Activated T-cell treated with anti-CD3 and anti-CD28 coated beads, Interleukin-2, amount 50 U/mL, for 72 hours (primary cell): Measurements from ENCODE around the gene ST6GALNAC4. TPM values are rescaled to one million over a fixed set of nuclear protein-coding genes. Genes with fewer than 3 reads are reported as not detected.

ENCODE experiments used
- ATAC-seq, 2 donors: fragments of 150-1000 bp; cut with Tn5 transposase; replicated peaks in 1 of 2; 2 replicates each; pipeline ENCODE4 v1.10.0; 2021; ENCODE audit warnings: moderate library complexity in 2 of 2, mild to moderate bottlenecking in 1 of 2
- DNase-seq, 2 donors: peaks; one replicate each; pipeline ENCODE4 v3.0.0; 2021 to 2022; ENCODE audit warnings: mixed read lengths in 1 of 2
- H3K27ac Mint-ChIP-seq: one replicate; pipeline ENCODE4 v1.8.0; 2022; ENCODE audit warnings: mild to moderate bottlenecking, moderate library complexity, mixed read lengths
- H3K27me3 Mint-ChIP-seq: one replicate; pipeline ENCODE4 v1.8.0; 2022; ENCODE audit warnings: low read depth, mixed read lengths
- H3K36me3 Mint-ChIP-seq, 2 donors: one replicate each; pipeline ENCODE4 v1.8.0; 2022; ENCODE audit warnings: mixed read lengths in 2 of 2, mild to moderate bottlenecking in 1 of 2; ENCODE audit not compliant: insufficient read depth in 2 of 2
- H3K4me1 Mint-ChIP-seq: one replicate; pipeline ENCODE4 v1.8.0; 2022; ENCODE audit warnings: low read depth, mixed read lengths
- H3K4me3 Mint-ChIP-seq, 2 donors: one replicate each; pipeline ENCODE4 v1.8.0; 2022; ENCODE audit warnings: mild to moderate bottlenecking in 2 of 2, mixed read lengths in 2 of 2, moderate library complexity in 2 of 2
- H3K9me3 Mint-ChIP-seq, 2 donors: one replicate each; pipeline ENCODE4 v1.8.0; 2022; ENCODE audit warnings: mixed read lengths in 2 of 2
- total RNA-seq, 2 donors: library from RNA; stranded (reverse); gene quantifications; one replicate each; pipeline ENCODE4 v1.2.3, GENCODE V29; 2022

ST6GALNAC4 gene
- total RNA-seq, 2 donors from 2014 or later: 28.1 to 30.5 TPM

DNA sequence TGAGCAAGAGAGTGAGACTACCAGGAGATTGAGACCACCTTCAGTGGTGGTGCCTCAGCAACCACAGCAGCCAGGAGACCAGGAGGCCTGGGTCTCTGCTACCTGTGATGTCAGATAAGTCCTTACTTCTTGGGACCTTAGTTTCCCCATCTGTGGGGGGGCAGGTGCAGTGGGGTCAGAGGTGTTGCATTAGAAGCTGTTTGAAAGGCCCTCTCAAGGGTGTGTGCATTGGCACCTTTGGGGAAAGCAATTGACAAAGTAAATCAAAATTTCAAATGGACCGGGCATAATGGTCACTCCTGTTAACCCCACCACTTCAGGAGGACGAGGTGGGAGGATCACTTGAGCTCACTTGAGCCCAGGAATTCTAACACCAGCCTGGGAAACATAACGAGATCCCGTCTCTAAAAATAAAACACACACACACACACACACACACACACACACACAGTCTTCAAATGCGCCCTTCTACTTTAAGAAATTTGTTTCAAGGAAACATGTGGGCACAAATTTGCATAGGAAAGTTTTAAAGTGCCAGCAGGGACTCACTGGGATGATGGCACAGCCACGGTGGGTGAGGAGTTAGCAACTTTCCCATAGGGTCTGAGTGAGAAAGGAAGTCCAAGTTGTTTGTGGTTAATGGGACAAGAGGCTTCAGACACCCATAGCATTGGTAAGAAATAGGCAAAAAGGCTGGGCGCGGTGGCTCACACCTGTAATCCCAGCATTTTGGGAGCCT lies 38.0 kb downstream of the ST6GALNAC4 start:
- Mint-ChIP-seq H3K9me3 (no peaks in the 10 kb centered on the region), H3K4me3 (no peak overlapping the region), H3K27me3 (peaks cover 8% of the 10 kb centered on the region), H3K27ac (no peak overlapping the region), H3K36me3 (peaks cover 1 to 5% of the 10 kb centered on the region in 2 donors), H3K4me1 (no peaks in the 10 kb centered on the region)
- ATAC-seq (no peak), DNase-seq (no peak)

DNA sequence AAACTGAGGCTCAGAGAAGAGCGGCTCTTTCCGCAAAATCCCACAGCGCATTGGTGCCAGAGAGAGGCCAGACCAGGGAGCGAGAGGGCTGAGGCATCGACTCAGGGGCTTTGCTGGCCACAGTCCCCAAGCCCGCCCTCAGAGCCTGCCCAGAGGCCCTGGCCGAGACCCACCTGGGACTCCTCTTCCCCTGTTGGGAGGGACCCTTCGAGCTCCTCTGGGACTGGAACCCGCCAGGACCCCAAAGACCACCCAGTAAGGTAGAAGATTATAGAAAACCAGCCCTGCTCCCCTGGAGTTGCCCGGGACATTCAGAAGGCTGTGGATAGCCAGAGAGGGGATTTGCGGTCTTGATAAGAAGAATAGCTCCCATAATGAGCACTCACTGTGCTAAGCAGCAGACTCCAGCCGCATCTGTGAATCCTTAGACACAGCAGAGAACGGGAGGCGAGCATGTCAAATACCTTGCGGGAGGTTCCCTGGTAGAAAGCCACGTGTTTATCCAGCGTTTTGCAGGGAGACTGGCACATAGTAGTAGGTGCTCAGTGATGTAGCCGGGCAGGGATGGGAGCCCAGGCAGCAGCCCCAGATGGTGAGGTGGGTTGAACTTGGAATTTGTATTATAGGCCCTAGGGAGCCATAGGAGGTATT lies 38.7 kb downstream of the ST6GALNAC4 start:
- Mint-ChIP-seq H3K36me3 (peaks cover 1 to 5% of the 10 kb centered on the region in 2 donors), H3K27me3 (peaks cover 8% of the 10 kb centered on the region)

DNA sequence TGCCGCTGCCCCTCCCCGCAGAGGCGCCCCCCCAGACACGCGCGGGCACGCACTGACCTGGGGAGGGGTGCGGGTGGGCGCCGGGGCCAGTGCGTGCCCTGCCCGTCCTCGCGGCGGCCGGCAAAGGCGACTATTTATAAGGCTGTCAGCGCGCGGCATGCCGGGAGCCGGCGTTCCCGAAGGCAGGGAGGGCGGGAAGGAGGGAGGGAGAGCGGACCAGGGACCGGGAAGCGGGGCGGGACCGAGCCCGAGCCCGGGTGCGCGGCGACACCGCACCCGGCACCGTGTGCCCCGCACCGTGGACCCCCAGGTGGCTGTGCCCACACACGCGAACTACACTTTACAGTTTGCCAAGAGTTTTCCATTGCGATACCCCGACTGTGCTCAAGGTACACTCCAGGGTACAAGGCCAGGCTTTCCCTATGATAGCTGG lies 39.3 kb downstream of the ST6GALNAC4 start, which contains the start of gene AK1:
AK1 (minus strand) TSS at position 110 of the 433 bp plus-strand sequence. CDS start 3,058 bp downstream, outside the sequence.
- Mint-ChIP-seq H3K36me3 (peaks cover 1 to 2% of the 10 kb centered on the region in 2 donors), H3K4me3 (peak within 1 kb of the TSS; percentile 54 to 61), H3K27me3 (peaks cover 8% of the 10 kb centered on the region), H3K27ac (no peak within 1 kb of the TSS), H3K9me3 (no peaks in the 10 kb centered on the region), H3K4me1 (no peaks in the 10 kb centered on the region)
- ATAC-seq (no peak), DNase-seq (no peak)

More for the DNA sequence above, 38.7 kb downstream of the ST6GALNAC4 start:
- Mint-ChIP-seq H3K27ac (no peak overlapping the region), H3K4me3 (peak overlapping the region; percentile 54 to 61), H3K4me1 (no peaks in the 10 kb centered on the region), H3K9me3 (no peaks in the 10 kb centered on the region)
- no peak for ATAC-seq
- no peak for DNase-seq

DNA sequence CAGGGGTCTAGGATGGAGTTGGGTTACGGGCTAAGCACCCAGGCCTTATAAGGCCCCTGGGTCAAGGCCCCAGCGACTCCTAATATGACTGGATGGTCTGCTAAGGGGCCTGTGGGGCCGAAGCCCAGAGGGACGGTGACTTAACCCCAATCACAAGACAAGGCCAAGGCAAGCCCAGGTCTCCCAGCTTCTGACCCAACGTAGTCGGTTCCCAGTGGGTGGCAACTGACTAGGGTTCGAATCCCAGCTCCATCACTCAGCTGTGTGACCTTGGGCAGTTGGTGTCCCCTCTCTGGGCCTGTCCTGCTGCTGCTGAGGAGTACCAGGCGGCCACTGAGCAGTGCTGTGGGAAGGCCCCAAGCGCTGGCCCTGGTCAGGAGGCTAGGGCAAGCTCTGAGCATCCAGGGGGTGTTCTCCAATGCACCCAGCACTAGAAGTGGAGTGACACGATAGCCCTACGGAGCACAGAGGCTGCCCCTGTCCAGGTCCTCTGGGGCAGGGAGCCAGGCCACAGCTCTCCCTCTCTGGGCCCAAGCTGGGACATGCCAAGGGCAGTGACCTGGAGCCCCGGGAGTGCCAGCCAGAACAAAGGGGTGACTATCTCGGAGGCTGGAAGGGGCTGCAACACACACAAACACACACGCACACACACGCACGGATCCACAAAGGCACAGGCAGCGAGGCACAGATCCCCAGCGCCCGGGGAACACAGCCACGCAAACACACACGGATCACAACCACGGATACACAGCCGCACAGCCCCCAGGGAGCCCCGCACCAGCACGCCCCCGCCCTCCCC lies 39.9 kb downstream of the ST6GALNAC4 start:
- Mint-ChIP-seq H3K4me1 (no peaks in the 10 kb centered on the region), H3K27me3 (peaks cover 8% of the 10 kb centered on the region), H3K36me3 (peaks cover 0 to 1% of the 10 kb centered on the region in 2 donors), H3K27ac (no peak overlapping the region), H3K4me3 (peak overlapping the region; percentile 36 to 42), H3K9me3 (no peaks in the 10 kb centered on the region)
- no peak for DNase-seq
- ATAC-seq: peak in 1 of 2 donors; percentile 17

DNA sequence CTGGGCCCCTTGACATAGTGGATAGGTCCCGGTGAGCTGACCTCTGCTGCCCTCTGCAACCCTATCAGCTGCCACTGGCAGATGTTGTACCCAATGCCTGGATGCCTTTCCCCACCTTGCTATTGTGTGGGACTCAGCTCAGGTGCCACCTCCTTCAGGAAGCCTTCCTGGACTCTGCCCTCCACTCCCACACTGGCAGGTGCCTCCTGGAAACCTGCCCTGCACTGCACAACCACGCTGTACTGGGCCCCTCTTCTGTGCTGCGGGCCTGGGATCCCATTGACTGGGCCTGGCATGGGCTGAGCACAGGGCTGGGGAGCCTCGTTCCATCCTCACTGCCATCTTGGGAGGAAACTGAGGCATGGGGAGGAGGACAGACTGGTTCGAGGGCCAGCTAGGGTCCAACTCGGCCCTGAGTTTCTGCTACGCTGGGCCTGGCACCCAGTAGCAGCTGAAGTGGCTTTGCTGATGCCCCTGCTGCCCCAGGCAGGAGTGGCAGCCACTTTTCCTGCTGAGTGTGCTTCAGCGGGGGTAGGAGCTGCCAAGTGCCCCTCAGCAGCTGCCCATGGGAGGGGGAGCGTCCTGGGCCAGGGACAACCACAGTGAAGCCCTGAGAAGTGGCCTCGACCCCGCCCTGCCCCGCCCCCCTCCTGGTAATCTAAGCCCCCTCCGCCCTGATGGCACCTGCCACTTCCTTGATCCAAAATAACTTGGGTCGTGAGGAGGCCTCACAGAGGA lies 40.6 kb downstream of the ST6GALNAC4 start:
- peaks cover 0 to under 1% of the 10 kb centered on the region in 2 donors for H3K36me3 Mint-ChIP-seq
- H3K27me3 Mint-ChIP-seq: peaks cover 8% of the 10 kb centered on the region
- DNase-seq: no peak
- no peaks in the 10 kb centered on the region for H3K9me3 Mint-ChIP-seq
- no peak overlapping the region for H3K27ac Mint-ChIP-seq
- no peaks in the 10 kb centered on the region for H3K4me1 Mint-ChIP-seq
- no peak overlapping the region for H3K4me3 Mint-ChIP-seq
- ATAC-seq: no peak

DNA sequence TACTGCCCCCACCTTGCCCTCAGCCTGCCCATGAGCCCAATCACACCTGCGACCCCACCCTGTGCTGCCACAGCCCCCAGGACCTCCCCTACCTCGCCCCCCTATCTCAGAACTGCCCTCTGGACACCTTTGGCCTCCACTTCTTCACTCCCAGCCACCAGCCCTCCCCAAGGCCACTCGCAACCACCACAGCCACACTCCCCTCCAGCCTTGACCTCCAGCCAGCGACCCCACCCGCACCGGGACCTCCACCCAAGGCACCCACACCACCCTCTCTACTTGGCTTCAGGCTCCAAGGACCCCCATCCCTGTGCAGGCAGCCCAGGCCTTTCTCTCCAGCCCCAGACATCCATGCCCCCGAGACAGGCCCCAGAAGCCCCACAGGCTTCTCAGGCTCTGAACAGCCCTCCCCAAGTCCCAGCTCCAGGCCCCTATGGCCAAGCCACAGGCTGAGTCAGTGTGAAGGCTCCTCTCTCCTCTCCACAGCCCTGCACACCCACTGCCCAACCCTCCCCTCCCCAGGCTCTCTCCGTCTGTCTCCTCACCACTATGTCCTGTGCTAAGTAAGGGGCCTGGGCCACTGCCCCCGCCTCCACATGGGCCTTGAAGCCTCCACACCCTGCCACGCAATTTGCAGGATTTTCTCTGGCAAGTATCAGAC lies 41.4 kb downstream of the ST6GALNAC4 start:
- Mint-ChIP-seq H3K4me3 (no peak overlapping the region), H3K27ac (no peak overlapping the region), H3K9me3 (no peaks in the 10 kb centered on the region), H3K27me3 (peaks cover 8% of the 10 kb centered on the region), H3K4me1 (no peaks in the 10 kb centered on the region), H3K36me3 (no peaks in the 10 kb centered on the region)
- DNase-seq (no peak), ATAC-seq (no peak)

DNA sequence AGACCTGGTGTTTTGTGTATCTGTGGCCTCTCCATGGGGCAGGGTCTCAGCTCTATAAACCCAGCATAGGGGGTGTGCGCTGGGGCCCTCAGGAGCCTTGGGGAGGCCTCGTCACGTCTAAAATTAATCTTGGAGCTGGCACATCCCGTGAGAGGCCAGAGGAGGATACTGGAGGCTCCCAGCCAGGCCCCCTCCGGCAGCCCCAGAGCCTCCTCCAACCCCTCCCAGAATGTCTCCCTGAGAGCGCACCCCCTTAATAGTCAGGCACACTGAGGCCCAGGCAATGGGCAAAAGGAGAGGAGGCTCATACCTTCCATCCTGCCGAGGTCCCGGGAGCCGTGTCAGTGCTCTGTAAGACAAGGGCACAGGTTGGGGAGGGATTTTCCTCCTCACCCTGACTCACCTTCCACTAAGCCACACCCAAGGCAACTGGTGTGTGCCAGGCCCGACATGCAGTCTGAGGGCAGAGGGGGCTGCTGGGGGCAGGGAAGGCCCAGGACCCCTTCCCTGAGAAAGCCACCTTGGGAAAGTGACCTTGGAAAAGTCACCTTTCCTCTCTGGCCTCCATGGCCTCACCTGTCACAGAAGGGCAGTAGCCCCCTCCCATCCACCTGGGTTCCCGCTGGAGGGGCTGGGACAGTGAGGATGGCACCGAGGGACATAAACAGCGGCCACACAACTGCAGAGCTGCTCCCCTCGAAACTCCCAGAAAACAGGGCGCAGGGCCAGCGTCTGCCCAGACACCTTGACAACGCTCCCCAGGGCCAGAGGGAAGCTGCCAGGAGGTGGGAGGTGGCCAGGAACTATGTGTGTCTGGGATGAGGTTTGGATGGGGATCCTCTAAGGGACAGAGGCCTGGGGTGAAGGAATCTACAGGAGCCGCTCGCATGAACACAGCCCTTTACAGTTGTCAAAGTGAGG lies 42.3 kb downstream of the ST6GALNAC4 start:
- peaks cover 8% of the 10 kb centered on the region for H3K27me3 Mint-ChIP-seq

DNA sequence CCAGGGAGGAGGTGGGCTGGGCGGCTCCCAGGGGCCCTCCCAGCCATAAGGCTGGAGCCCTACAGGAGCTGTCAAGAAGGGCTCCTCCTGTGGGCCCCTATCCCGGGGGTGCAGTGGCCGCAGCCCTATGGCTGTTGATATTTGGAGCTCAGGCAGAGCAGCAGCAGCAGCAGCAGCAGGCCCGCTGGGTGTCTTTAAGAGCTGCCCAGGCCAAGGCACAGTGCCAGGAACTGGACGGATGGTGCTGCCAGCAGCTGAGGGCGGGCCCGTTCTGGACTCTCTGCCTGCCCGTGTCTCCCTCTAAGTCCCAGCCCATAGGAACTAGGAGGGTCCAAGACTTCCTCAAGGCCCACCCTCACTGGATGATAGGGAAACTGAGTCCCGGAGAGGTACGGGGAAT lies 43.0 kb downstream of the ST6GALNAC4 start:
- Mint-ChIP-seq H3K9me3 (no peaks in the 10 kb centered on the region), H3K4me1 (no peaks in the 10 kb centered on the region), H3K27ac (no peak overlapping the region), H3K27me3 (peaks cover 8% of the 10 kb centered on the region), H3K4me3 (no peak overlapping the region), H3K36me3 (no peaks in the 10 kb centered on the region)
- DNase-seq (no peak), ATAC-seq (no peak)

More for the DNA sequence above, 42.3 kb downstream of the ST6GALNAC4 start:
- Mint-ChIP-seq H3K9me3 (no peaks in the 10 kb centered on the region), H3K4me1 (no peaks in the 10 kb centered on the region), H3K36me3 (no peaks in the 10 kb centered on the region), H3K4me3 (no peak overlapping the region), H3K27ac (no peak overlapping the region)
- ATAC-seq: no peak
- no peak for DNase-seq

DNA sequence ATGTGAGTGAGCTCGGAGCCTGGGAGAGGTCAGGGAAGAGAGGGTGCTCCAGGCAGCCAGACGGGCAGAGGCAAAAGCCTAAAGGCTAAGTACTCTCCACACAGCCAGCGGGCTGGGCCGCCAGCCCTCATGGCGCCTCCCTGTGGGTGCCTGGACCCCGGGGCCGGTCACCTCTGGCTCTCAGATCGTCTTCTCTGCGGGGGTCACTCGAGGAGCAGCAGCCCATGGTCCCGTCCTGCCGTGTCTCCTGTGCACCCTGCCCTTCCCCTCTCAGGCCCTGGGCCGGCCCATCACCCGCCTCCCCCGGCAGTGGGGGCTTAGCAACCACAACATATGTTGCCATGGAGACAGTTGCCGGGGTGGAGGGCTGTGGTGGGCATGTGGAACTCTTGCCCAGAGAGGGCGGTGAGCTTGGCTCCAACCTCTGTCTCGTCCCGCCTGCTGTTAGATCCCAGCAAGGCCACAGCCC lies 43.6 kb downstream of the ST6GALNAC4 start:
- no peaks in the 10 kb centered on the region for H3K9me3 Mint-ChIP-seq
- ATAC-seq: no peak
- H3K4me3 Mint-ChIP-seq: no peak overlapping the region
- DNase-seq: no peak
- H3K36me3 Mint-ChIP-seq: no peaks in the 10 kb centered on the region
- peaks cover 6% of the 10 kb centered on the region for H3K27me3 Mint-ChIP-seq
- no peaks in the 10 kb centered on the region for H3K4me1 Mint-ChIP-seq
- no peak overlapping the region for H3K27ac Mint-ChIP-seq

DNA sequence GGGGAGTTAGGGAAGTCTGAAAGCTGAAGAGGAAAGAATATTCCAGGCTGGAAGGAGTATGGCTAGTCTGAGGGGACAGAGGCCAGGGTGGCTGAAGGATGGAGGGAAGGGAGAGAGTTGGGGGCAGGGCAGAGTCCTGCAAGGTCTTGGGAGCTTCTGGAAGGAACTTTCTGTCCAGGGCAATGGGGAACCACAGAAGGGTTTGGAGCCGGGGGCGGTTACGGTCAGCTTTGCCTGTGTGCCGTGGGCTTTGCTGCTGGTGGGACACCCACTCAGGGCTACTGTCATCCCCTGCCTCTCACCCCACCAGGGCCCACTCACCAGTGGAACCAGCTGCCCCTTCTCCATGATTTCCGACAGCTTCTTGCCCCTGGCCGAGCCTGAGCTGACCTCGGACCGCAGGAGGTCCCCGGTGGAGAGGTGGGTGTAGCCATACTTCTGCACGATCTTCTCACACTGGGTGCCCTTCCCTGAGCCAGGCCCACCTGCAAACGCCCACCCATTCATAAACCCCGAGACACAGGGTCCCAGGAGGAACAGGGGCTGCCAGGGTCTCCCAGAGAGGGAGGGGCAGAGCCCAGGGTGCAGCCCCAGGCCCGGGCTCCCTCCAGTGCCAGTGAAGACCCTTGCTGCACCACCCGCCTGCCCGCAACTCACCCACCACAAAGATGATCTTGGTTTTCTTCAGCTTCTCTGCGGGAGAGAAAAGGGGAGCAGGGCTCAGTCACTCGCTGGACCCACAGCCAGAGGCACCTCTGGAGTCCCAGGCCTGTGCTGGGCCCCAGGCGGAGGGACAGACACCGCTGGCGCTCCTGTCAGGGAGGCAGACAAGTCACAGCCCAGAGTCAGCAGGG lies 44.2 kb downstream of the ST6GALNAC4 start:
- H3K4me1 Mint-ChIP-seq: no peaks in the 10 kb centered on the region
- H3K9me3 Mint-ChIP-seq: no peaks in the 10 kb centered on the region
- no peak overlapping the region for H3K27ac Mint-ChIP-seq
- ATAC-seq: no peak
- no peaks in the 10 kb centered on the region for H3K27me3 Mint-ChIP-seq
- no peaks in the 10 kb centered on the region for H3K36me3 Mint-ChIP-seq
- no peak for DNase-seq
- no peak overlapping the region for H3K4me3 Mint-ChIP-seq

DNA sequence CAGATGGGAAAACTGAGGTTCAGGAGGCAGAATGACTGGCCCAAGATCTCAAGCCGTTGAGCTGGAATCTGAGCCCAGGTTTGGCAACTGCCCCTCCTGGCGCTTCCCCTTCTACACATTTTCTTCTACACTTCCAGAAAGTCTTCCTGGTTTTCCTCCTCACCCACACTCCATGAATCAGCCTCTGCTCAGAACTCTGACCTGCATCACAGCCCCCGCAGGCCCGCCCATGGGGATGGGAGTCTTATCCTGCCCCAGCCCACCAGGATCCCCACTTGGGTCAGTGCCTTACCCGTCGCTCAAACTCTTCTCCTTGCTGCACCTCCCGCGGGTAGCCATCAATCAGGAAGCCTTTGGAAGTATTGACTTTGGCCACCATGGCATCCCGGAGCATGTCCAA lies 45.3 kb downstream of the ST6GALNAC4 start:
- DNase-seq: no peak
- Mint-ChIP-seq H3K36me3 (no peaks in the 10 kb centered on the region), H3K4me1 (peaks cover under 1% of the 10 kb centered on the region), H3K9me3 (no peaks in the 10 kb centered on the region), H3K27ac (no peak overlapping the region), H3K4me3 (no peak overlapping the region), H3K27me3 (no peaks in the 10 kb centered on the region)
- no peak for ATAC-seq
